Measurements from ENCODE around the gene CNN2.
"Not testable (repeated sequence)": the region's sequence is repeated elsewhere in the genome, so short reads cannot be mapped to it uniquely, and the experiment has no call there.

The CNN2 gene

GRCh38 chr19:1010586-1011510 lies 15.6 kb upstream of the CNN2 start:
- no peak for DNase-seq (ENCODE audit: low read depth)

GRCh38 chr19:1011831-1012333 lies 14.5 kb upstream of the CNN2 start:
- DNase-seq (ENCODE audit: low read depth): no peak

GRCh38 chr19:1012334-1012733 lies 14.1 kb upstream of the CNN2 start:
- no peak for DNase-seq (ENCODE audit: low read depth)

GRCh38 chr19:1013218-1013617 lies 13.2 kb upstream of the CNN2 start:
- DNase-seq (ENCODE audit: low read depth): no peak

- no peak for DNase-seq (ENCODE audit: low read depth)
These were observed 12.0 kb upstream of the CNN2 start for GRCh38 chr19:1014161-1015060.

GRCh38 chr19:1015061-1015781 lies 11.2 kb upstream of the CNN2 start:
- no peak for DNase-seq (ENCODE audit: low read depth)

- no peak for DNase-seq (ENCODE audit: low read depth)
These were observed 10.4 kb upstream of the CNN2 start for GRCh38 chr19:1015782-1016646.

- no peak for DNase-seq (ENCODE audit: low read depth)
These were observed 9.7 kb upstream of the CNN2 start for GRCh38 chr19:1016647-1017114.

- no peak for DNase-seq (ENCODE audit: low read depth)
These were observed 9.1 kb upstream of the CNN2 start for GRCh38 chr19:1017115-1017905.

GRCh38 chr19:1017906-1018305 lies 8.5 kb upstream of the CNN2 start:
- DNase-seq (ENCODE audit: low read depth): no peak

- no peak for DNase-seq (ENCODE audit: low read depth)
These were observed 8.0 kb upstream of the CNN2 start for GRCh38 chr19:1018393-1018792.

GRCh38 chr19:1018932-1019615 lies 7.3 kb upstream of the CNN2 start:
- no peak for DNase-seq (ENCODE audit: low read depth)

GRCh38 chr19:1019616-1019961 lies 6.8 kb upstream of the CNN2 start:
- DNase-seq (ENCODE audit: low read depth): no peak

GRCh38 chr19:1019980-1020867 lies 6.2 kb upstream of the CNN2 start:
- no peak for DNase-seq (ENCODE audit: low read depth)

GRCh38 chr19:1020868-1021425 lies 5.5 kb upstream of the CNN2 start, which contains the start of gene TMEM259:
TMEM259 (minus strand) TSS chr19:1021123; CDS start chr19:1020996, 127 bp downstream.
- peak; percentile 96 for DNase-seq (ENCODE audit: low read depth)

- not testable (repeated sequence) for DNase-seq (ENCODE audit: low read depth)
These were observed 2.6 kb upstream of the CNN2 start for GRCh38 chr19:1023883-1024188.

- not testable (repeated sequence) for DNase-seq (ENCODE audit: low read depth)
These were observed 1.3 kb upstream of the CNN2 start for GRCh38 chr19:1025080-1025479.

Measured in stimulated activated CD8-positive, alpha-beta memory T cell treated with anti-CD3 and anti-CD28 coated beads, Interleukin-12 subunit alpha, Interleukin-12 subunit beta, amount 100 ng/mL, for 1 hour (primary cell).